Measurements from ENCODE around the gene PCNX2. TPM values are rescaled to one million over a fixed set of nuclear protein-coding genes. Genes with fewer than 3 reads are reported as not detected.
"Not testable (repeated sequence)": the region's sequence is repeated elsewhere in the genome, so short reads cannot be mapped to it uniquely, and the experiment has no call there.

PCNX2 gene
- total RNA-seq, 1 experiment from 2014 or later: 18.6 TPM

- DNase-seq (ENCODE audit: low spot score): no peak
These were observed 131.8 kb downstream of the PCNX2 start for GRCh38 chr1:233163696-233164095.

GRCh38 chr1:233158322-233158721, 137.2 kb downstream of the PCNX2 start:
- no peak for DNase-seq (ENCODE audit: low spot score)

- no peak for DNase-seq (ENCODE audit: low spot score)
These were observed 138.3 kb downstream of the PCNX2 start for GRCh38 chr1:233157245-233157644.

GRCh38 chr1:233151861-233152260, 143.7 kb downstream of the PCNX2 start:
- no peak for DNase-seq (ENCODE audit: low spot score)

GRCh38 chr1:233144434-233144833, 151.1 kb downstream of the PCNX2 start:
- DNase-seq (ENCODE audit: low spot score): no peak

- no peak for DNase-seq (ENCODE audit: low spot score)
These were observed 152.3 kb downstream of the PCNX2 start for GRCh38 chr1:233143241-233143640.

GRCh38 chr1:233140974-233141373, 154.6 kb downstream of the PCNX2 start:
- no peak for DNase-seq (ENCODE audit: low spot score)

- no peak for DNase-seq (ENCODE audit: low spot score)
These were observed 155.0 kb downstream of the PCNX2 start for GRCh38 chr1:233140499-233140898.

GRCh38 chr1:233138788-233139585, 156.5 kb downstream of the PCNX2 start:
- no peak for DNase-seq (ENCODE audit: low spot score)

- DNase-seq (ENCODE audit: low spot score): no peak
These were observed 159.7 kb downstream of the PCNX2 start for GRCh38 chr1:233135833-233136232.

GRCh38 chr1:233132445-233132844, 163.1 kb downstream of the PCNX2 start:
- DNase-seq (ENCODE audit: low spot score): no peak

GRCh38 chr1:233129031-233129430, 166.5 kb downstream of the PCNX2 start:
- not testable (repeated sequence) for DNase-seq (ENCODE audit: low spot score)

GRCh38 chr1:233127157-233127556, 168.4 kb downstream of the PCNX2 start:
- DNase-seq (ENCODE audit: low spot score): no peak

GRCh38 chr1:233122779-233123178, 172.7 kb downstream of the PCNX2 start:
- DNase-seq (ENCODE audit: low spot score): no peak

GRCh38 chr1:233121947-233122559, 173.5 kb downstream of the PCNX2 start:
- no peak for DNase-seq (ENCODE audit: low spot score)

GRCh38 chr1:233114860-233115259, 180.7 kb downstream of the PCNX2 start:
- DNase-seq (ENCODE audit: low spot score): no peak

- DNase-seq (ENCODE audit: low spot score): peak; percentile 54
These were observed 181.4 kb downstream of the PCNX2 start for GRCh38 chr1:233114159-233114558.

GRCh38 chr1:233113009-233113879, 182.3 kb downstream of the PCNX2 start:
- peak; percentile 99 for DNase-seq (ENCODE audit: low spot score)

GRCh38 chr1:233112186-233113008, 183.1 kb downstream of the PCNX2 start:
- DNase-seq (ENCODE audit: low spot score): no peak

GRCh38 chr1:233111731-233112130, 183.8 kb downstream of the PCNX2 start:
- DNase-seq (ENCODE audit: low spot score): no peak

- DNase-seq (ENCODE audit: low spot score): no peak
These were observed 186.4 kb downstream of the PCNX2 start for GRCh38 chr1:233109096-233109495.
